ENCODE data around the gene CTSV.
"Not testable (repeated sequence)": the region's sequence is repeated elsewhere in the genome, so short reads cannot be mapped to it uniquely, and the experiment has no call there.

The CTSV gene

GRCh38 chr9:97075289-97075985, 36.5 kb upstream of the CTSV start:
- DNase-seq (ENCODE audit: low spot score): no peak
- in situ Hi-C loops (cut with MboI; ENCODE audit: low sequenced_read_pairs, unreplicated experiment): no loop called here
- no peak for TF ChIP-seq CTCF (IDR thresholded peaks at IDR 0.05; ENCODE audit: borderline replicate concordance, control extremely low read depth, extremely low read depth, insufficient read depth, missing control alignments)

- no peak for DNase-seq (ENCODE audit: low spot score)
- no peak for TF ChIP-seq CTCF (IDR thresholded peaks at IDR 0.05; ENCODE audit: borderline replicate concordance, control extremely low read depth, extremely low read depth, insufficient read depth, missing control alignments)
- in situ Hi-C loops (cut with MboI; ENCODE audit: low sequenced_read_pairs, unreplicated experiment): no loop called here
Observed at GRCh38 chr9:97073506-97073905, 34.6 kb upstream of the CTSV start.

GRCh38 chr9:97072285-97072776, 33.4 kb upstream of the CTSV start:
- in situ Hi-C loops (cut with MboI; ENCODE audit: low sequenced_read_pairs, unreplicated experiment): no loop called here
- no peak for TF ChIP-seq CTCF (IDR thresholded peaks at IDR 0.05; ENCODE audit: borderline replicate concordance, control extremely low read depth, extremely low read depth, insufficient read depth, missing control alignments)
- no peak for DNase-seq (ENCODE audit: low spot score)

GRCh38 chr9:97070325-97070724, 31.4 kb upstream of the CTSV start:
- in situ Hi-C loops (cut with MboI; ENCODE audit: low sequenced_read_pairs, unreplicated experiment); DNase-seq (ENCODE audit: low spot score): not testable (repeated sequence)

- in situ Hi-C loops (cut with MboI; ENCODE audit: low sequenced_read_pairs, unreplicated experiment): no loop called here
- DNase-seq (ENCODE audit: low spot score): no peak
- TF ChIP-seq CTCF (IDR thresholded peaks at IDR 0.05; ENCODE audit: borderline replicate concordance, control extremely low read depth, extremely low read depth, insufficient read depth, missing control alignments): no peak
Observed at GRCh38 chr9:97067490-97067889, 28.5 kb upstream of the CTSV start.

- TF ChIP-seq CTCF (IDR thresholded peaks at IDR 0.05; ENCODE audit: borderline replicate concordance, control extremely low read depth, extremely low read depth, insufficient read depth, missing control alignments): no peak
- in situ Hi-C loops (cut with MboI; ENCODE audit: low sequenced_read_pairs, unreplicated experiment): no loop called here
- no peak for DNase-seq (ENCODE audit: low spot score)
Observed at GRCh38 chr9:97064176-97064575, 25.2 kb upstream of the CTSV start.

GRCh38 chr9:97060796-97061195, 21.9 kb upstream of the CTSV start:
- TF ChIP-seq CTCF (IDR thresholded peaks at IDR 0.05; ENCODE audit: borderline replicate concordance, control extremely low read depth, extremely low read depth, insufficient read depth, missing control alignments): no peak
- in situ Hi-C loops (cut with MboI; ENCODE audit: low sequenced_read_pairs, unreplicated experiment): no loop called here
- no peak for DNase-seq (ENCODE audit: low spot score)

All from GM13976 (cell line).